Osteoblast (primary cell): ENCODE data around the gene ZMIZ1. TPM values are rescaled to one million over a fixed set of nuclear protein-coding genes. Genes with fewer than 3 reads are reported as not detected.
A peak's percentile ranks its signal among the peaks of the same experiment; 100 is the strongest.
"Not testable (repeated sequence)": the region's sequence is repeated elsewhere in the genome, so short reads cannot be mapped to it uniquely, and the experiment has no call there.

Experiments
- DNase-seq: peaks from one replicate; pipeline ENCODE4 v3.0.0; 2011; ENCODE audit warnings: low spot score, mixed read lengths; ENCODE audit not compliant: insufficient read length; ENCODE audit errors: missing footprints
- H2AFZ ChIP-seq: 2 replicates; pipeline ENCODE4 v1.6.0; 2011; ENCODE audit warnings: mild to moderate bottlenecking, low read length
- H3K27ac ChIP-seq: 2 replicates; pipeline ENCODE4 v1.5.1; 2011; ENCODE audit warnings: mild to moderate bottlenecking, low read depth, low read length, moderate library complexity
- H3K27me3 ChIP-seq: 2 replicates; pipeline ENCODE4 v1.6.0; 2012; ENCODE audit warnings: mild to moderate bottlenecking, control low read depth, inconsistent platforms, low read length, moderate library complexity; ENCODE audit not compliant: insufficient read depth
- H3K36me3 ChIP-seq: 2 replicates; pipeline ENCODE4 v1.5.1; 2011; ENCODE audit warnings: mild to moderate bottlenecking, low read length, control low read depth, moderate library complexity; ENCODE audit not compliant: insufficient read depth
- H3K4me1 ChIP-seq: 2 replicates; pipeline ENCODE4 v1.5.1; 2011; ENCODE audit warnings: mild to moderate bottlenecking, low read length, control low read depth, moderate library complexity; ENCODE audit not compliant: insufficient read depth
- H3K4me2 ChIP-seq: 2 replicates; pipeline ENCODE4 v1.6.0; 2011; ENCODE audit warnings: mild to moderate bottlenecking, low read length; ENCODE audit not compliant: insufficient read depth
- H3K4me3 ChIP-seq: fragments of 200-600 bp; sonication (generic); 3 replicates; pipeline ENCODE4 v1.5.1; 2012; ENCODE audit warnings: mild to moderate bottlenecking, low read length, inconsistent platforms; ENCODE audit not compliant: insufficient read depth
- H3K79me2 ChIP-seq: 2 replicates; pipeline ENCODE4 v1.6.0; 2012; ENCODE audit warnings: mild to moderate bottlenecking, low read length, control low read depth, inconsistent platforms; ENCODE audit not compliant: insufficient read depth
- H3K9me3 ChIP-seq: 2 replicates; pipeline ENCODE4 v1.5.1; 2011; ENCODE audit warnings: low read depth, low read length, control low read depth
- H4K20me1 ChIP-seq: 2 replicates; pipeline ENCODE4 v1.6.0; 2012; ENCODE audit warnings: mild to moderate bottlenecking, low read length, control low read depth; ENCODE audit not compliant: insufficient read depth
- total RNA-seq: library from RNA; depleted of rRNA; stranded (reverse); fragments of >200 nt; gene quantifications from 2 replicates; pipeline ENCODE4 v1.2.3, GENCODE V29; 2012
- TF ChIP-seq, protein P1 (sequence below): IDR thresholded peaks from 2 replicates; pipeline ENCODE4 v1.5.1; 2011; ENCODE audit warnings: mild to moderate bottlenecking, low read depth, low read length, moderate library complexity; ENCODE audit errors: extremely low read depth

ZMIZ1 gene
- total RNA-seq, 1 donor, result 40.9 TPM

DNA sequence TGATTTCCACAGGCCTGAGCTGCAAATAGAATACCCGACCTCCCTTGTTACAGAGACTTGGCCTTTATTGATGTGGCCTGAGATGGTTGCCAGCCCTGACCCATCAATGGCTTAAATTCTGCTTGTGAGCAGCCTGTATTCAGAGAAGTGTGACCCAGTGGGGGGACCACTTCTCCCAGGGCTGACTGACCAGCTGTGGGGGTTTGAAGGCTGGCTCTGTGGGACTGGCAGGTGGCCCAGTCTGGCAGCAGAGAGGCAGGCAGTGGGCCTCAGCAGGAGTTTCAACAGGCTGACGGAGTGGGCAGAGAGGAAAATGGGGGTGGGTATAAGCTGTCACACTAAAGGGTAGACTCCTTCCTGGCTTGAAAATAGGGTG lies 266.3 kb downstream of the ZMIZ1 start:
- Histone ChIP-seq H2AFZ (no peak overlapping the region), H4K20me1 (no peaks in the 10 kb centered on the region), H3K27ac (peak overlapping the region; percentile 31), H3K36me3 (no peaks in the 10 kb centered on the region), H3K79me2 (no peaks in the 10 kb centered on the region), H3K4me1 (peaks cover 20% of the 10 kb centered on the region), H3K4me2 (no peak overlapping the region), H3K4me3 (no peak overlapping the region), H3K27me3 (no peaks in the 10 kb centered on the region), H3K9me3 (no peaks in the 10 kb centered on the region)
- TF ChIP-seq, protein P1, sequence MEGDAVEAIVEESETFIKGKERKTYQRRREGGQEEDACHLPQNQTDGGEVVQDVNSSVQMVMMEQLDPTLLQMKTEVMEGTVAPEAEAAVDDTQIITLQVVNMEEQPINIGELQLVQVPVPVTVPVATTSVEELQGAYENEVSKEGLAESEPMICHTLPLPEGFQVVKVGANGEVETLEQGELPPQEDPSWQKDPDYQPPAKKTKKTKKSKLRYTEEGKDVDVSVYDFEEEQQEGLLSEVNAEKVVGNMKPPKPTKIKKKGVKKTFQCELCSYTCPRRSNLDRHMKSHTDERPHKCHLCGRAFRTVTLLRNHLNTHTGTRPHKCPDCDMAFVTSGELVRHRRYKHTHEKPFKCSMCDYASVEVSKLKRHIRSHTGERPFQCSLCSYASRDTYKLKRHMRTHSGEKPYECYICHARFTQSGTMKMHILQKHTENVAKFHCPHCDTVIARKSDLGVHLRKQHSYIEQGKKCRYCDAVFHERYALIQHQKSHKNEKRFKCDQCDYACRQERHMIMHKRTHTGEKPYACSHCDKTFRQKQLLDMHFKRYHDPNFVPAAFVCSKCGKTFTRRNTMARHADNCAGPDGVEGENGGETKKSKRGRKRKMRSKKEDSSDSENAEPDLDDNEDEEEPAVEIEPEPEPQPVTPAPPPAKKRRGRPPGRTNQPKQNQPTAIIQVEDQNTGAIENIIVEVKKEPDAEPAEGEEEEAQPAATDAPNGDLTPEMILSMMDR, result no peak
- DNase-seq, result no peak

DNA sequence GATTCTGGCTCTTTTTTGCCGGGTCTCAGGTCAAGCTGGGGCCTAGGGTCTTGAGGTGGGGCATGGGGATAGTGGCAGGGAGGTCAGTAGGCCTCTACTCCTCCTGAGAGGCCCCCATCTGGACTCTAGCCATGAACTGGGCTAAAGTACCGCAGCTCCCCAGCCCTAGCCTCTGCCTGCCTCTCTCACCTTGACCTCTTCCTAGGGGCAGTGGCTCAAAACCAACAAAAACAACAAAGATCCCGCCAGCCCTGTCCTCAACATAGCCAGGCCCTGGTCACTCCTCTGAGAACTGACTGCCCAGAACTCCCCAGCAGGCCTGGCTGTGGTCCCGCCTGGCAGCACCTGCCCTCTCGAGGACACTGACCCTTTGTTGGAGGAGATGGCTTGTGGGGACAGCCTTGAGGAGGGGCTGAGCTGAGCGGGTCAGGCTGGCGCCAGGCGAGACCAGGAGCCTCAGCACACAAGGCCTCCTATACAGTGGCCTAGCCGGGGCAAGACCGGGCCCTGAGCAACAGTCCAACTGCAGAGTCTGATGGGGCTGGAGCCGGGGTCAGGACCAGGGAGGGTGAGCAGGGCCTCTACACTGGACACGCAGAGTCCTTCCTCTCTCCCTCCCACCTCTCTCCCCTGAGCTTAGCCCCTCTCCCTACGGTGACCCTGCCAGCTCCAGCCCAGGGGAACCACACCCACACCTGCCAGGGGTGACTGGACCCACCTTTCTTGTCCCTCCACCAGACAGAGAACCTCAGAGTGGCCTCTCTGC lies 266.9 kb downstream of the ZMIZ1 start:
- no peak overlapping the region for H3K4me3 ChIP-seq
- H3K27me3 ChIP-seq, result no peaks in the 10 kb centered on the region
- H3K27ac ChIP-seq, result peak overlapping the region; percentile 31
- TF ChIP-seq, protein P1, result no peak
- H4K20me1 ChIP-seq, result no peaks in the 10 kb centered on the region
- no peaks in the 10 kb centered on the region for H3K79me2 ChIP-seq
- no peak overlapping the region for H2AFZ ChIP-seq
- H3K4me1 ChIP-seq, result peaks cover 20% of the 10 kb centered on the region
- no peak overlapping the region for H3K4me2 ChIP-seq
- H3K9me3 ChIP-seq, result no peaks in the 10 kb centered on the region
- DNase-seq, result no peak
- no peaks in the 10 kb centered on the region for H3K36me3 ChIP-seq

DNA sequence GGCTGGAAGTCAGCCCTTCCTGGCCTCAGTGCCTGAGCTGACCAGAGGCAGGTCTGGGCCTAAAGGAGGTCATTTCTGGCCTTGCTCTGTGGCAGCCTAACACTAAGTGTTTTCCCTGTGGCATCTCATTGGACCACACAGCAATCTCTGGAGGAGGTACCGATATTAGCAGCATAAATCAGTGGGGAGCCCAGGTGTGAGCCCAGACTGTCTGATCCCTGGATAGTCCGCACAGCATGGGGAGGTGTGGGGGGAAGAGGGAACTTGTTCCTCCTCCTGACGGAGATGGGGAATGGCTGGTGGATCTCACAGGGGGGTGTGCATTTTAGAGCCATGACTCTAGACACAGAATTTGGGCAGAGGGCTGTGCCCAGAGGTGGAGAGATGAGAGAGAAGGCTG lies 267.5 kb downstream of the ZMIZ1 start:
- Histone ChIP-seq H3K27ac (no peak overlapping the region), H3K4me2 (no peak overlapping the region), H2AFZ (no peak overlapping the region), H3K9me3 (no peaks in the 10 kb centered on the region), H4K20me1 (no peaks in the 10 kb centered on the region), H3K4me3 (no peak overlapping the region), H3K27me3 (no peaks in the 10 kb centered on the region), H3K79me2 (no peaks in the 10 kb centered on the region), H3K4me1 (peaks cover 18% of the 10 kb centered on the region), H3K36me3 (no peaks in the 10 kb centered on the region)
- DNase-seq, result no peak
- TF ChIP-seq, protein P1, result no peak

DNA sequence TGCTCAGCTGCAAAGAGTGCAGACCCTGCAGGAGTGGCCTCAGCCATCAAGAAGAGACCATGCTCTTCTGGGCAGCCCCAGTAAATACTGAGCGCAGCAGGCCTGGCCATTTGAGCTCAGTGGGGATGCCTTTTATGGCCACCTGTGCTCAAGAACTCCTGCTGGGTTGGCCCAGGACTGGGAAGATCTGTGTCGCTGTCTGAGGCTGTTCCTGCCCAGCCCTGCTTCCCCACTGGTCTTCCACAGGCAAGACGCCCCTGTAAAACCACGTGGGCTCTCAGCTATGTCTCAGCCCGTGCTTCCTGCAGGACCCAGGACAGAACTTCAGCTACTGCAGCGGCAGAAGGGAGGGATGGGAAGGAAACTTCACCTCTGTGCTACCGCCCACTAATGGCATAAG lies 268.0 kb downstream of the ZMIZ1 start:
- H3K36me3 ChIP-seq, result no peaks in the 10 kb centered on the region
- no peak overlapping the region for H3K27ac ChIP-seq
- no peak overlapping the region for H3K4me3 ChIP-seq
- H3K79me2 ChIP-seq, result no peaks in the 10 kb centered on the region
- TF ChIP-seq, protein P1, result no peak
- peaks cover 13% of the 10 kb centered on the region for H3K4me1 ChIP-seq
- no peak overlapping the region for H2AFZ ChIP-seq
- no peaks in the 10 kb centered on the region for H3K9me3 ChIP-seq
- H3K4me2 ChIP-seq, result no peak overlapping the region
- H4K20me1 ChIP-seq, result no peaks in the 10 kb centered on the region
- no peaks in the 10 kb centered on the region for H3K27me3 ChIP-seq
- no peak for DNase-seq

DNA sequence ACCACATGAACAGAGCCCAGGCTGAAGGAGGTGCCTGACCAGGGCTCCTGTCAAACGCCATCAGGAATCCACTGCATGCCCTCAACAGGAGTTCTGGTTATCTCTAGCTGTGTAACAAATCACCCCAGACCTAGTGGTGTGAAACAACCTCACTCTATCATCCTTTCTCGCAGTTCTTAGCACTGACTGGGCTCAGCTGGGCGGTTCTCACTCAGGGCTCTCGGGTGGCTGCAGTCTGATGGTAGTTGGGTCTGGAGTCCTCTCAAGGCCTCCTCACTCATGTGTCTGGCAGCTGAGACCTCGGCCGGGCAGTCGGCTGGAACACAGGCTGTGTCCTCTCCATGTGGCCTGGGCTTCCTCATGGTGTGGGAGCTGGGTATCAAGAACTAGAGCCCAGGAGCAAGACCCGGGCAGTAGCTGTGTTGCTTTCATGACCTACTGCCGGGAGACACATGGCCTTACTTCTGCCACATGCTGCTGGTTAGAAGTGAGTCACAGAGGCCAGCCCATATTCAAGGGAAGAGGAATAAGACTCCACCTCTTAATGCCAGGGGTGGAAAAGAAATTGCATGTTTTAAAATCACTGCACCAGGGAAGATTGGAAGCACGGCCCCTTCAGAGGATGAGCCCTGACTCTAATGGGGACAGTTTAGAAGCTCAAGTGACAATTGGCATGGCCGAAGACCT lies 269.2 kb downstream of the ZMIZ1 start:
- H3K27ac ChIP-seq, H2AFZ ChIP-seq: not testable (repeated sequence)

More for the DNA sequence above, 269.2 kb downstream of the ZMIZ1 start:
- H3K9me3 ChIP-seq, H3K79me2 ChIP-seq, H4K20me1 ChIP-seq, H3K4me2 ChIP-seq, H3K27me3 ChIP-seq, H3K4me1 ChIP-seq, H3K36me3 ChIP-seq, DNase-seq, H3K4me3 ChIP-seq: not testable (repeated sequence)
